Measurements from ENCODE around the gene CLIC5.

Gene CLIC5

DNA sequence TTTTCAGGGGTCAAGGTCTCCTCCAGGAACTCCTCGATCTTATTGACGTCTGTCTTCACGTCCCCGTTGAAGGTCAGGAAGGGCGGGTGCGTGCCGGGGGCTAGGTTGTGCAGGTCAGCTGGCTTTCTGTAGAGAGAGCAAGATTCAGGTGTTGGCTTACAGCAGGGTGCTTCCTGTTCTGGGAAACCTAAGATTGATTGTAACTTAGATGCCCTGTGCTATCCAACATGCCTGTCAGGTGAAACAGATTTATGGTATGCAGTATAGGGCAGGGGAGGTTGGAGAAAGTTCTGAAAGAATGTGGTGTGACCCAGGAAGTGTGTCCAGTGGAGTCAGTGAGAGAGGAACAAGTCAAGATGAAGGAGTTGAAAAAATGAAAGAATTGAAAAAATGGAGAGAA lies 66.4 kb downstream of the CLIC5 start:
- no peak for TF ChIP-seq EZH2phosphoT487 (IDR thresholded peaks at IDR 0.05; ENCODE audit: borderline replicate concordance)
- TF ChIP-seq, protein P1, sequence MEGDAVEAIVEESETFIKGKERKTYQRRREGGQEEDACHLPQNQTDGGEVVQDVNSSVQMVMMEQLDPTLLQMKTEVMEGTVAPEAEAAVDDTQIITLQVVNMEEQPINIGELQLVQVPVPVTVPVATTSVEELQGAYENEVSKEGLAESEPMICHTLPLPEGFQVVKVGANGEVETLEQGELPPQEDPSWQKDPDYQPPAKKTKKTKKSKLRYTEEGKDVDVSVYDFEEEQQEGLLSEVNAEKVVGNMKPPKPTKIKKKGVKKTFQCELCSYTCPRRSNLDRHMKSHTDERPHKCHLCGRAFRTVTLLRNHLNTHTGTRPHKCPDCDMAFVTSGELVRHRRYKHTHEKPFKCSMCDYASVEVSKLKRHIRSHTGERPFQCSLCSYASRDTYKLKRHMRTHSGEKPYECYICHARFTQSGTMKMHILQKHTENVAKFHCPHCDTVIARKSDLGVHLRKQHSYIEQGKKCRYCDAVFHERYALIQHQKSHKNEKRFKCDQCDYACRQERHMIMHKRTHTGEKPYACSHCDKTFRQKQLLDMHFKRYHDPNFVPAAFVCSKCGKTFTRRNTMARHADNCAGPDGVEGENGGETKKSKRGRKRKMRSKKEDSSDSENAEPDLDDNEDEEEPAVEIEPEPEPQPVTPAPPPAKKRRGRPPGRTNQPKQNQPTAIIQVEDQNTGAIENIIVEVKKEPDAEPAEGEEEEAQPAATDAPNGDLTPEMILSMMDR (conservative IDR thresholded peaks at IDR 0.05; ENCODE audit: low read length) = no peak
- H3K36me3 ChIP-seq (ENCODE audit: insufficient read depth, low read length) = no peaks in the 10 kb centered on the region
- H3K9me3 ChIP-seq (ENCODE audit: insufficient read depth, low read depth, low read length) = no peaks in the 10 kb centered on the region
- no peak overlapping the region for H3K4me3 ChIP-seq (ENCODE audit: low read length, poor library complexity, severe bottlenecking)
- no peaks in the 10 kb centered on the region for H4K20me1 ChIP-seq (ENCODE audit: insufficient read depth, low read length, poor library complexity, severe bottlenecking)
- no peaks in the 10 kb centered on the region for H3K4me1 ChIP-seq (ENCODE audit: insufficient read depth, low read length, poor library complexity, severe bottlenecking)
- no peaks in the 10 kb centered on the region for H3K79me2 ChIP-seq (ENCODE audit: insufficient read depth, low read length)
- H3F3A ChIP-seq (ENCODE audit: low read depth) = no peaks in the 10 kb centered on the region
- no peak overlapping the region for H3K4me2 ChIP-seq (ENCODE audit: low read depth, low read length, poor library complexity, severe bottlenecking)
- no peaks in the 10 kb centered on the region for H3K27me3 ChIP-seq (ENCODE audit: insufficient read depth, low read length, poor library complexity, severe bottlenecking)
- H2AFZ ChIP-seq (ENCODE audit: low read length) = no peak overlapping the region
- no peak overlapping the region for H3K9ac ChIP-seq (ENCODE audit: low read depth, low read length, poor library complexity, severe bottlenecking)
- H3K9me2 ChIP-seq (replicated peaks; ENCODE audit: low read depth, low read length) = no peaks in the 10 kb centered on the region

DNA sequence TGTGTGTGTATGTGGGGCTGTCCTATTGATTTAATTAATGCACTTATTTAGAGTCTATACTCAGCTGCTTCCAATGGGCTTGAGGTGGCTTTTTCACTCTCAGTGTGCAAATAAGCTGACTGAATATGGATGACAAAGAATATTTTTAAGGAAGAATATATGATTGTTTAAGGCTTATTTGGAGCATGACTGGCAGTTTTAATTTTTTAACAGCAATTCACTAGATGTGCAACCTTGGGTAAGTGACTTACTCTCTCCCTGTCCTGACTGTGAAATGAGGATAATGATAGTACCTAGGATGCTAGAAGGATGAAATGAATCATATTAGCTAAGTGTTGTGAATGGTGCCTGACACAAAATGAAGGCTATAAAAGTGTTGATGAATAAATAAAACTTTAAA lies 67.9 kb downstream of the CLIC5 start:
- H3K4me3 ChIP-seq (ENCODE audit: low read length, poor library complexity, severe bottlenecking) = no peak overlapping the region
- H3K79me2 ChIP-seq (ENCODE audit: insufficient read depth, low read length) = no peaks in the 10 kb centered on the region
- H3F3A ChIP-seq (ENCODE audit: low read depth) = no peaks in the 10 kb centered on the region

DNA sequence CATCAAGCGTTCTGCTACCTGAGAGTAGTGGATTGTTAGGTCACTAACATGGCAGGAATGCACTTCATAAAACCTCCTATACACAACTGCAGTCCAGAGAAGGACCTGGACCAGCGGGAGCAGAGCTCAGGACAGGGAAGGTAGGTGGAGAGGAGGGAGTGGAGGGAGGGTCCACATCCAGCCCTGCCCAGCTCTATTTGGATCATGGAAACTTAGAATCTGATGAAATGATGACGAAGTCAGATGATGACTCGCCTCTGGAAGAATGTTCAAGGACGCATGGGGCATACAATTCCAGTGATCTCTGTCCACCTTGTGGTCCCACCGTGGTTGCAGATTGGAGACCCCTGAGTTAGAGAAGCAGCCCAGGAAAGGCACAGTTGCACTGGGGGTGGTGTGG lies 68.8 kb downstream of the CLIC5 start:
- no peak for TF ChIP-seq EZH2phosphoT487 (IDR thresholded peaks at IDR 0.05; ENCODE audit: borderline replicate concordance)
- TF ChIP-seq, protein P1 (conservative IDR thresholded peaks at IDR 0.05; ENCODE audit: low read length) = no peak

More for the DNA sequence above, 67.9 kb downstream of the CLIC5 start:
- Histone ChIP-seq H3K4me1 (ENCODE audit: insufficient read depth, low read length, poor library complexity, severe bottlenecking) (no peaks in the 10 kb centered on the region), H3K4me2 (ENCODE audit: low read depth, low read length, poor library complexity, severe bottlenecking) (no peak overlapping the region), H3K36me3 (ENCODE audit: insufficient read depth, low read length) (no peaks in the 10 kb centered on the region), H3K9me3 (ENCODE audit: insufficient read depth, low read depth, low read length) (no peaks in the 10 kb centered on the region), H4K20me1 (ENCODE audit: insufficient read depth, low read length, poor library complexity, severe bottlenecking) (no peaks in the 10 kb centered on the region), H3K9ac (ENCODE audit: low read depth, low read length, poor library complexity, severe bottlenecking) (no peak overlapping the region), H3K9me2 (replicated peaks; ENCODE audit: low read depth, low read length) (no peaks in the 10 kb centered on the region), H2AFZ (ENCODE audit: low read length) (no peak overlapping the region), H3K27me3 (ENCODE audit: insufficient read depth, low read length, poor library complexity, severe bottlenecking) (no peaks in the 10 kb centered on the region)
- TF ChIP-seq EZH2phosphoT487 (IDR thresholded peaks at IDR 0.05; ENCODE audit: borderline replicate concordance) = no peak
- TF ChIP-seq, protein P1 (conservative IDR thresholded peaks at IDR 0.05; ENCODE audit: low read length) = no peak

More for the DNA sequence above, 68.8 kb downstream of the CLIC5 start:
- no peaks in the 10 kb centered on the region for H3K4me1 ChIP-seq (ENCODE audit: insufficient read depth, low read length, poor library complexity, severe bottlenecking)
- H3F3A ChIP-seq (ENCODE audit: low read depth) = no peaks in the 10 kb centered on the region
- H3K36me3 ChIP-seq (ENCODE audit: insufficient read depth, low read length) = no peaks in the 10 kb centered on the region
- H4K20me1 ChIP-seq (ENCODE audit: insufficient read depth, low read length, poor library complexity, severe bottlenecking) = no peaks in the 10 kb centered on the region
- H3K79me2 ChIP-seq (ENCODE audit: insufficient read depth, low read length) = no peaks in the 10 kb centered on the region
- H3K27me3 ChIP-seq (ENCODE audit: insufficient read depth, low read length, poor library complexity, severe bottlenecking) = no peaks in the 10 kb centered on the region
- H3K9me3 ChIP-seq (ENCODE audit: insufficient read depth, low read depth, low read length) = no peaks in the 10 kb centered on the region
- no peak overlapping the region for H3K9ac ChIP-seq (ENCODE audit: low read depth, low read length, poor library complexity, severe bottlenecking)
- H3K4me2 ChIP-seq (ENCODE audit: low read depth, low read length, poor library complexity, severe bottlenecking) = no peak overlapping the region
- H3K9me2 ChIP-seq (replicated peaks; ENCODE audit: low read depth, low read length) = no peaks in the 10 kb centered on the region
- no peak overlapping the region for H2AFZ ChIP-seq (ENCODE audit: low read length)
- H3K4me3 ChIP-seq (ENCODE audit: low read length, poor library complexity, severe bottlenecking) = no peak overlapping the region
